CD4-positive, alpha-beta T cell treated with Interleukin-1 beta for 1 hour (primary cell): Measurements from ENCODE around the gene EIF3J.
"Not testable (repeated sequence)": the region's sequence is repeated elsewhere in the genome, so short reads cannot be mapped to it uniquely, and the experiment has no call there.

Experiments used
- DNase-seq, 2 donors: peaks; one replicate each; pipeline ENCODE4 v3.0.0-alpha.2; 2020 to 2022

EIF3J gene, protein sequence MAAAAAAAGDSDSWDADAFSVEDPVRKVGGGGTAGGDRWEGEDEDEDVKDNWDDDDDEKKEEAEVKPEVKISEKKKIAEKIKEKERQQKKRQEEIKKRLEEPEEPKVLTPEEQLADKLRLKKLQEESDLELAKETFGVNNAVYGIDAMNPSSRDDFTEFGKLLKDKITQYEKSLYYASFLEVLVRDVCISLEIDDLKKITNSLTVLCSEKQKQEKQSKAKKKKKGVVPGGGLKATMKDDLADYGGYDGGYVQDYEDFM

GRCh38 chr15:44536962-44537734 lies at the start of gene EIF3J:
Gene EIF3J, plus strand, starts transcription at chr15:44537147. Its CDS starts 48 bp downstream, at chr15:44537195.
- peak; percentile 96 to 97 for DNase-seq

DNA sequence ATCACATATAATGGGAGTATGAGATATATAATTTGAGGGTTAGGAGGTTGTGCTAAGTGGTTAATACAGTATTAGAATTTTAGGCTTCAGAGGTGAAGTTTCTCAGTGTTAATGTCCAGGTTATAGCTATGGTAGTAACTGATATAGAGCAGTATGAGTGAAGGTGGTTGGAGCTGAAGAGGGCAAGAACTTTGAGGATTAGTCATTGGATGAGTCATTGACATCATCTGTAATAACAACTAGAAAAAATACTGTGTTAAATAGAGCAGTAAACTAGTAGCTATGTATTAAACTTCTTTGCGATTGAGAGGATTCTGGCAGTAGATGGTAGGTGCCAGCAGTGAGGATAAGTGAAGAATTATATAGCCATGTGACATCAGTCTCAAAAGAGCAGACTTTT lies 47.5 kb upstream of the EIF3J start:
- no peak for DNase-seq

GRCh38 chr15:44490622-44491021 lies 46.3 kb upstream of the EIF3J start:
- no peak for DNase-seq

- no peak for DNase-seq
These were observed 44.9 kb upstream of the EIF3J start for GRCh38 chr15:44492040-44492439.

- DNase-seq, result no peak
These were observed 44.3 kb upstream of the EIF3J start for GRCh38 chr15:44492672-44493071.

- no peak for DNase-seq
These were observed 41.4 kb upstream of the EIF3J start for GRCh38 chr15:44495562-44495961.

- no peak for DNase-seq
These were observed 36.4 kb upstream of the EIF3J start for GRCh38 chr15:44500555-44500954.

DNA sequence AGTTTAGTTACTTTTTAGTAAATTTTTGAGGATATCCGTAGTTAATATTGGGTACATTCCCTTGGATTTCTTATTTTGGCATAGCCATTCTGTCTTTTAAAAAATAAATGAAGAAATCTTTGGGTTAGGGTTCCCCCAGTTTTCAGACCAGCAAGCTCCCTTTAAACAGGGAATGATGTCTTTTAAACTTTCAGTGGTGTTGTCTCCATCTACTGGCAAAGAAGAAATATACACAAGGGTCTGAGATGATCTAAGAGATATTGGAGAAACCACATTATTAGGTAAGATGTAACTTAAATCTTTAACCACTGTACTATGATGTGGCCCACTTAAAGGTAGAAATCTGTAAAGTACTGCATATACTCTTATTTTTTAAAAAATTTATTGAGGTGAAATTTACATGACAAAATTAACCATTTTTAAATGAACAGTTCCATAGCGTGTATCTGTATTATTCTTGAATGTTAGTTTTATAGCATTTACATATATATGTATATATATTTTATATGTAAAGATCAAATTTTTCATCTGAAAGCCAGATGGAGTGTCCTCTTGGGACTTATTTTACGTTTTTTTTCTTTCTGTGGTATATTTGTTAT lies 35.1 kb upstream of the EIF3J start:
- DNase-seq, result peak in 1 of 2 donors; percentile 44

GRCh38 chr15:44516436-44516835 lies 20.5 kb upstream of the EIF3J start:
- no peak for DNase-seq

DNA sequence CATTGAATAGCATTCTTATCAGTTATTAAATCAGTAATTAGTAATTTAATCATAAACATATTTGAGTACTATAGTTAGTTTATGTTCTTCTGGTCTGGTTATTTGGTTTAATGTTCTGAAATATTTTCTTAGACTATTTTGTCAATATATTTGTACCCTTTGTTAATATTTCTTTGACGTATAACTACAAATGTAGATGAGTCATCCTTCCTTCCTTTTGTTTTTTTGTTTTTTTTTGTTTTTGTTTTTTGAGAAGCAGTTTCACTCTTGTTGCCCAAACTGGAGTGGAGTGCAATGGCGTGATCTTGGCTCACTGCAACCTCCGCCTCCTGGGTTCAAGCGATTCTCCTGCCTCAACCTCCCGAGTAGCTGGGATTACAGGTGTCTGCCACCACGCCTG lies 17.4 kb upstream of the EIF3J start:
- DNase-seq, result no peak

GRCh38 chr15:44525018-44525417 lies 11.9 kb upstream of the EIF3J start:
- no peak for DNase-seq

DNA sequence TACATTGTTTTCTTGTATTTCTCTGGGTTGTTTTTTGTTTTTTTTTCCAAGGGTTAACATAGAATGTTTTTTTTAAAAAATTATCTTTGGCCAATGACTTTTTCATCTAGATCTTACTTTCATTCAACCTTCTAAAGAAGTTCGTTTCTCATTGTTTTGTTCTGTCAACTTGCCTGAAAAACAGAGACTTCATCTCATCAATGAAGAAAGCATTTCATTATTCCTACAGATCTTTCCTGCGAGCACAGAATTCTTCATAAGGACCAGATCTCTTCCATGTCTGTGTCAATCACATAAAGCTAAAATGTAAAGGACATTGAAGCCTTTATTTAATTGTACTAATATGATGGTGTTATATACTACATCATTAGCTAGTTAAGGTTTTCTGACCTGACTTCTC lies 9.7 kb upstream of the EIF3J start:
- DNase-seq, result no peak

GRCh38 chr15:44529864-44530604 lies 6.9 kb upstream of the EIF3J start:
- DNase-seq, result no peak

DNA sequence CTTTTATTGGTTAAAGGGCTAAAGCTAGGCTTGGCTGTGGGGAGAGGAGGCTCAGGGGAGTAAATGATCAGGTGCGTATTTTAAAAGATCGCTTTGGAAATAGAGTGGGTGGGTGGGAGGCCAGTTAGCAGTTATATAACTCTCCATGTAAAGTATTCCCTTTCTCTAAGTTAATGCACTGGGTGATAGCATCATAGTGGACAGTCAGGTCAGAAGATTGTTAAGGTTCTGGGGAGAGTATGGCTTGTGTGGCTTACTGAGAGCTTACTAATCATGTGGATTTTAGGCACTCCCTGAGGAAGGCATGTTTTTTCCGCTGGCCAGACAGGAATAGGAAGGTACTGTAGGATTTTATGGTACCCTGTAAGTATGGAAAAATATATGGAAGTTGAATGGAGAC lies 6.3 kb upstream of the EIF3J start:
- no peak for DNase-seq

DNA sequence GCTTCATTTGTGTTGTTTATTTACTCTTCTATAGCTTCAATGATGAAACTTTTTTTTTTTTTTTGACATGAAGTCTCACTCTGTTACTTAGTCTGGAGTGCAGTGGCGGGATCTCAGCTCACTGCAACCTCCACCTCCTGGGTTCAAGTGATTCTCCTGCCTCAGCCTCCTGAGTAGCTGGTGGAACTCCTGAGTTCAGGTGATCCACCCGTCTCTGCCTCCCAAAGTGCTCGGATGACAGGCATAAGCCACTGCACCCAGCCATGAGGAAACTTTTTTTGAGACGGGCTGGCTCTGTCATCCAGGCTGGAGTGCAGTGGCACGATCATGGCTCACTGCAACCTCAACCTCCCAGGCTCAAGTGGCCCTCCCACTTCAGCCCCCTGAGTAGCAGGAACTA lies 4.7 kb upstream of the EIF3J start:
- not testable (repeated sequence) for DNase-seq

DNA sequence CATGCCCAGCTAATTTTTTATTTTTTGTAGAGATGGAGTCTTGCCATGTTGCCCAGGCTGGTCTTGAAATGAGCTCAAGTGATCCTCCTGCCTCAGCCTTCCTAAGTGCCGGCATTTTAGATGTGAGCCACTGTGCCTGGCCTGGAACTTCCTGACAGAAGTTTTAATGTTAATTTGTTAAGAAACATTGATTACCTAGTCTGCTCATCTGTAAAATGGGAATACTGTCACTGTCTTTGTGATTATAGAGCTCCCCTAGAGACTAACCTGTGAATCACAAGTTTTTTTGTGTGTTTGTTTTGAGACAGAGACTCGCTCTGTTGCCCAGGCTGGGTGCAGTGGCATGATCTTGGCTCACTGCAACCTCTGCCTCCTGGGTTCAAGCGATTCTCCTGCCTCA lies 4.3 kb upstream of the EIF3J start:
- DNase-seq, result no peak

- no peak for DNase-seq
These were observed 1.9 kb upstream of the EIF3J start for GRCh38 chr15:44535092-44535491.

DNA sequence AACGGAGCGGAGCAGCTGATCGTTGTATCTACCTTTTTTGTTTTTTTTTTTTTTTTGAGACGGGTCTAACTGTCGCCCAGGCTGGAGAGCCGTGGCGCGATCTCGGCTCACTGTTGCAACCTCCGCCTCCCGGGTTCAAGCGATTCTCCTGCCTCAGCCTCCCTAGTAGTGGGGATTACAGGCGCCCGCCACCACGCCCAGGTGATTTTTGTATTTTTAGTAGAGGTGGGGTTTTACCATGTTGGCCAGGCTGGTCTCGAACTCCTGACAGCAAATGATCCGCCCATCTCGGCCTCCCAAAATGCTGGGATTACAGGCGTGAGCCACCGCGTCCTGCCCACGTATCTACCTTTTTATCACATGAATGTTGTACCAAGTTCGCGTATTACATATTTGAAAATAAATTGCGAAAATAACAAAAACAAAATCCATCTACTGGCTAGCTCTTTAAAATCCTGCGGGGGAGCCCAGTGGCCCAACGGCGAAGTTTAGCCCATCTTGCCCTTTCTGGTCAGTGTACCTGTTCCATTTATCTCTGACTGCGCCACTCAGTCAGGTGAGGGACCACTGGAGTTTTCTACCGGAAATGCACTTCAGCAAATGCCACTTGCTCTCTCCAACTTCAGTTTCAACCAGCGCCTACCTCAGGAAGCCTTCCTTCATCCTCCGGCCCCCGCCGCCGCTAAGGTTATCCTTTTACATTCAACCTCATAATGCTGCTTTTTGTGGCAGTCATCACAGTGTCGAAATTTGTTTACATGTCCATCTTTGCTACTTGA lies 1.2 kb upstream of the EIF3J start:
- peak in 1 of 2 donors; percentile 31 for DNase-seq

DNA sequence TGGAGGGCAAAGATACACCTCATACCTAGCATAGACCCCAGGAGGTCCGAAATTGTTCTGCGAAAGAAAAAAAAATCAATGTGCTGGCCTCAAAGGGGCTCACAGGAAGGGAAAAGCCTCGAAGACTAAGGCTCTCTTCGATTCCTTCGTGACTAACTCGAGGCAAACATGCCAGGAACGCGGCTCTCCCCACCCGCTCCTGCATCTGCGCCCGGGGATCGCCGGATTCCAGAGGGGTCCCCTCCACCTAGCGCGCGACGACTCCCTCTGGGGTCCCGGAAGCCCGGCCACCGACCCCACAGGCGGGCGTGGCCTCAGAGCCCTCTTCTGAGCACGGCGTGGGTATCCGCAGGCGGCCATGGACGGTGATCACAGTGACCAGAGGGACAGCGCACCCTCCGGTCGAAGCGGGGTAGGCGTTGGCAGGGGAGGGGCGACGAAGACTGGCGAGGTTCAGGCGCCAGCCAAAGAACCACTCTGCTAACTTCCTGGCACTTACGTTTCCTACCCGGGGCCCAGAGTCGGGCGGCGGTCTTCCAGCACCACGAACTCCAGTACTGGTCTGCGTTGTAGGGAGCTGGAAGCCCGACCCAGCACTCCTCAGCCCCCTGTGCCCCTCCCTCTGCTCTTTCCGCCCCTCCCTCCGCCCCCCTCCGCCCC lies 515 bp upstream of the EIF3J start:
- DNase-seq, result no peak

DNA sequence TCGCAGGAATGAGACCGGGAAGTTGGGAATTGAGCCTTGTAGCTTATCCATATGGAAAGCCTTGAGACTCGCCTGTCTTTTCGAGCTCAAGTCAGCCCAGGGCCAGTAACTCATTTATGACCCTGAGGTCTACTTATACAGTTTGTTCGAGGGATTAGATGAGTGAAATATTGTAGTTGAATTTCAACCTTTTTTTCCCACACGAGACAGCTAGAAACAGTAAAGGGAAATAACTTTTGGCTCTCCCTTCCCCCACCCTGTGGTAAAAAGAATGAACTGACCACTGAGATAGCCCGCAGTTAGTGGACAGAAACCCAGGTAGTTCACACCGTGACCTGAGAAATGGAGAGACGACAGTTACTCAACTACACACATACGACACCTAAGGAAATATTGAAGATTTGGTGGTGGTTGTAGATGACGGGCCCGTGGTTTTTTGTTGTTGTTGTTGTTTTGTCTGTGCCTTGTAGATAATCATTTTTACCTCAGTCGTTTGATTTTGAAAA lies 841 bp downstream of the EIF3J start:
- DNase-seq, result peak in 1 of 2 donors; percentile 39

- no peak for DNase-seq
These were observed 4.5 kb downstream of the EIF3J start for GRCh38 chr15:44541282-44541958.
